T follicular helper cell (primary cell): ENCODE data around the gene PPIL1.
"Not testable (repeated sequence)": the region's sequence is repeated elsewhere in the genome, so short reads cannot be mapped to it uniquely, and the experiment has no call there.

Experiments used
- DNase-seq: peaks from one replicate; pipeline ENCODE4 v3.0.0-alpha.2; 2020; ENCODE audit warnings: low read depth
- total RNA-seq, 2 experiments: gene quantifications; one replicate each; lab custom pipeline; 2026; lab: John Stamatoyannopoulos, UW

The PPIL1 gene
- 30.2 to 95.1 reads per million in 2 experiments for total RNA-seq

DNA sequence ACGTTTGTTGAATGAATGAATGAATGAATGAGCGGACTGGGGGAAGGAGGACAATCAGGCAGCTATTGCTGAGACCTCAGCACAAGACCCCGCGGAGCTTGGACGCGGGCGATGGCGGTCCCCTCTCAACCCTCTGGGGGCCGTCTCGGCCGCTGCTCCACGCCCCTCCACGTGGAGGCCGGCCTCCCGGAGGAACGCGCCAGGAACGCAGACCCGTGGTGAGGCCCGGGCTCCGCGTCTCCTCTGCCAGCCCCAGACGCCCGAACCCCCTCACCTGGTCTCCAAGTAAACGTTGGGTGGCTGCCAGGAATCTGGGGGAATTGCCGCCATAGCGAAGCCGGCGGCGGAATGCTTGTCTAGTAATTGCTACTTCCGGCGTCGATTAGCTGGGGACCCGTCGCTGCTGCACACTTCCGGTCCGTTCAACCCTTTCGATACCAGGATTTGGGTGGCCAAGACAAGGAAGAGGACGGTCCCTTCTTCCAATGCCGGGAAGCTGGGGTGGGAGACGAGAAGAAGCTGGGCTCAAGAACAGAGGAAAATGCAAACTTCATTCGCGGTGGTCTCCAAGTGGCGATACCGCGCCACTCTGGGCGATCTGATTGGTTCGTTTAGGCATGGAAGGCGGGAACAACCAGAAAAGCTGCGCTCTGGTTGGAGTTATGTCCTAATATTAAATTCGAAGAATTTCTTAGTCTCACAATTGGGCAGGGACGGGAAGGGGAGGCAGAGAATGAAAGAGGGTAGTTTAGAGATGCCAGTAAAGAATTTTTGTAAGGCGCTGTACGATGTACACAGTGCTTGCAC, at the start of gene PPIL1:
TSS of gene PPIL1 (minus strand) at position 361 of the 807 bp plus-strand sequence. CDS start at position 330, 31 bp downstream.
- peak; percentile 82 for DNase-seq

DNA sequence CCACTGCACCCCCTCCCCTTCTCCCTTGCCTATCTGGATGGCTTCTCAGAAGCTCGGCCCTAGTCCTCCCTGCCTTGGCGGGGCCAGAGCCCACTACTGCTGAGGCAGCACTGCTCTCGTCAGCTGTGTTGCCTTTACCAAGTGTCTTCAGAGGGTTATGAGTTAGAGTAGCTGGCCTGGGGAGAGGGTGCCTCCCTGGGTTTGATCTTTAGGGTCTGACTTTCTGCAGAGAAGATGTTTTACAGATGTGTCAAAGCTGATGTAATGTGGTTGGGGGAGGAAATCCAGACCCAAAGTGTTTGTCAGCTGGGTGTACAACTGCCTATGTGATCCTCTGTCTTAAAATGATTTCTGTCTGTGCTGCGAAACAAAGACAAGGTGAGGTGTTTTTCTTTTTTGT, 49.5 kb upstream of the PPIL1 start:
- DNase-seq = no peak

- DNase-seq = no peak
These were observed 45.9 kb upstream of the PPIL1 start for GRCh38 chr6:36920546-36920945.

DNA sequence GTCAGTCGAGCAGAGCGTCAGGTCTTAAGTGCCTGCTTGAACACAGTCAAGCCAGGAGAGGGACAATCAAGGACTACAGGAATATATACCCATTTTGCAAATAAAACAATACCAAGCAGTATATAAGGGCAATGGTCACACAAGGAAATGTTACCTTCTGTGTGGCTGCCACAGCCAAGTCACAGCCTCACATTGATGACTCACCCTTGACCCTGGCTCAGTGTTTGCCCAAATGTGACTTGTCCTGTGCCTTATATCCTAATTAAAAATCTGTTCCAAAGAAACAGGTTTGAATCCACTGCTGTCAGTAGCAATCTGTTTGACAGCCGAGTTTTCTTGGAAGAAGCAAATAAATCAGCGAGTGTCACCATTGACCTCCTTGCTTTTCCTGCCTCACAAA, 45.4 kb upstream of the PPIL1 start:
- DNase-seq = no peak

- DNase-seq = no peak
These were observed 43.1 kb upstream of the PPIL1 start for GRCh38 chr6:36917541-36918193.

- no peak for DNase-seq
These were observed 41.5 kb upstream of the PPIL1 start for GRCh38 chr6:36916126-36916525.

DNA sequence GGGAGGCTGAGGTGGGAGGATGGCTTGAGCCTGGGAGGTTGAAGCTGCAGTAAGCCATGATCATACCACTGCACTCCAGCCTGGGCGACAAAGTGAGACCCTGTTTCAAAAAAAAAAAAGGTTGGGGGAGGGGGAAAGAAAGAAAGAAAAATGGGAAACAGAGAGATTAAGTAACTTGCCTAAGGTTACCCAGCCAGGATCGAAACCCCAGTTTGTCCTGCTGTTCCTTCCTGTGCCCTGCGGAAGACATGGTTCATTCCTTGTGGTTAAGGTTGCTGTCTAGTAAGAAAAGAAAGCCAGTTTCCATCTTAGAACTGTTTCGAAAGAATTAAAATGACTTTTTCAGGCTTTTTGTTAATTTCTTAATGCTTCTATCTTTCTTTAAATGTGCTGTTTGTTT, 41.0 kb upstream of the PPIL1 start:
- DNase-seq = no peak

DNA sequence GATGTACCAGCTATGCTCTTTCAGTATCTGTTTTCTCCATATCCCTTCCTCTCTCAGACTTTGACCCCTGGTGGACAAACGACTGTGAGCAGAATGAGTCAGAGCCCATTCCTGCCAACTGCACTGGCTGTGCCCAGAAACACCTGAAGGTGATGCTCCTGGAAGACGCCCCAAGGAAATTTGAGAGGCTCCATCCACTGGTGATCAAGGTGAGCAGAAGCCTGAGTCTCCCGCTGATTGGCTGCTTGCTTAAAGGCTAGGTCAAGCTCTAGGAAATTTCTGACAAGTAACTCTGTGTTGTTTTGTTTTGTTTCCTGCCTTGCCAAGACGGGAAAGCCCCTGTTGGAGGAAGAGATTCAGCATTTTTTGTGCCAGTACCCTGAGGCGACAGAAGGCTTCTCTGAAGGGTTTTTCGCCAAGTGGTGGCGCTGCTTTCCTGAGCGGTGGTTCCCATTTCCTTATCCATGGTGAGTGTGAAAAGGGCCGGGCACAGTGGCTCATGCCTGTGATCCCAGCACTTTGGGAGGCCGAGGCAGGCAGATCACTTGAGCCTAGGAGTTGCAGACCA, 39.7 kb upstream of the PPIL1 start:
- DNase-seq = no peak

GRCh38 chr6:36913082-36913481, 38.5 kb upstream of the PPIL1 start:
- no peak for DNase-seq

- peak; percentile 43 for DNase-seq
These were observed 38.0 kb upstream of the PPIL1 start for GRCh38 chr6:36912586-36912985.

- DNase-seq = no peak
These were observed 37.4 kb upstream of the PPIL1 start for GRCh38 chr6:36912030-36912454.

- DNase-seq = no peak
These were observed 34.1 kb upstream of the PPIL1 start for GRCh38 chr6:36908747-36909146.

DNA sequence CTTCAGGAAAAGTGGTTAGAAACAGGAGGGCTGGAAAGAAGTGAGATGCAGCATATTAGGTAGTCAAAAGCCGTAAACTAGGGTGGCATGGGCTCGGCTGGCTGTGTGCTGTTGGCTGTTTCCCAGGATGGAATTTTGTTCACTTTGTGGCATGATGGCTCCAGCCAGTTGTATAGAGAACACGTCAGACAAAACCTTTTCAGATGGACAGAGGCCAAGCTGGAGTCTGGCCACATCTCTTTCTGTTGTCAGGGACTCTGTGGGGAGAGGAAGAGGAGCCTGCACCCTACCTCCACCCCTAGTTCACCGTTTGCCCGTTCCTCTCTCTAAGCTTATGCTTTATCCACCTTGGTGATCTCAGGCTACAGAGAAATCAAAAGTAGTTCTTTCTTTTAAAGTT, 33.2 kb upstream of the PPIL1 start:
- no peak for DNase-seq

DNA sequence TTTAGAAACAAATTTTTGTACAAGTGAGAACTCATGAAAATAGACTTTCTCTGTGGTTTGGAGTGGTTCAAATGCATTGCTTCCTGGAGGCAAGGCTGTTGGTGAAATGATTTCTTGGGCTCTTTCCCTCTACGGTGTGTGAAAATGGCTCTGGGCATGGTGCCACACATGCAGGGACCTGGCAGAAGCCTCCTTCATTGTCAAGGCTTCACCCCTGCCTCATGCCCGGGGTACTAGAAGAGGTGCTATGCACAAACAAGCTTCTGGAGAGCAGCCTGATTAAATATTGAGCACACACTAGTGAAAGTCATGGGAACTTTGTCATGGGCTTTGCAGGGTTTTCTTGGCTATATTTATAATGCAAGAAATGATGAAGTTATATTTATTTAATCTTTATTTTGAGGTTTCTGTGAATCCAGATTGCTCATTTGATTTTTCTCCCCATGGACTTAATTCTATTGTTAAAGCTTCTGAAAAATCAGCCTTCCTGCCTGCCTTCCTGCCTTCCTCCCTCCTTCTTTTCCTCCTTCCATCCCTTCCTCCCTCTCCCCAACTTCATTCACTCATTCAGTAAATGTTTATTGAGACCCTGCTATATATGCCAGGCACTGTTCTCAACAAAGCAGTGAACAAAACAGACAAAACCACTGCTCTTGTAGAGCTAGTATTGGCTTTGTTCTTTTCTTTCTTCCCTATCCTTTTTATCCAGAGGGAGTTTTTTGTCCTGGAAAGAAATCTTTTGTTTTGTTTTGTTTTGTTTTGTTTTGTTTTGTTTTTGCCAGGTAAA, 32.1 kb upstream of the PPIL1 start:
- no peak for DNase-seq

GRCh38 chr6:36904851-36905393, 30.3 kb upstream of the PPIL1 start:
- no peak for DNase-seq

DNA sequence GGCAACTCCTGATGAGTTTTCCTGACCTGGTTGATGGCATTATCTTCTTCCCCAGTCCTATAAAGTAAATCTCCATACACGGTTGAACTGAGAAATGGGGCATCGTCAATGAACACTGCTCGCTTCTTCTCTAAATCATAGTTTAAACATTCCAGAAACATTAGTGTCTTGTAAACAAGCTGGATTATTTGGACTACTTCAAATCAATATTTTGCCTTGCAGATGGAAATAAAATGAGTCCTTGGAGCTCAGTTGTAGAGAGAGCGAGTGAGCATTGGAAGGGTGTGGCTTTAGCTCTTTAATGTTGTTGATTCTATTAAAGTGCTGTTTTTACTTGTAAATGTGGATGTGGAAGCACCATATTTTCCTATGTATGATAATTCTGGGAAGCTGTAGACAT, 29.5 kb upstream of the PPIL1 start:
- DNase-seq = no peak

- DNase-seq = no peak
These were observed 23.0 kb upstream of the PPIL1 start for GRCh38 chr6:36897609-36898008.

DNA sequence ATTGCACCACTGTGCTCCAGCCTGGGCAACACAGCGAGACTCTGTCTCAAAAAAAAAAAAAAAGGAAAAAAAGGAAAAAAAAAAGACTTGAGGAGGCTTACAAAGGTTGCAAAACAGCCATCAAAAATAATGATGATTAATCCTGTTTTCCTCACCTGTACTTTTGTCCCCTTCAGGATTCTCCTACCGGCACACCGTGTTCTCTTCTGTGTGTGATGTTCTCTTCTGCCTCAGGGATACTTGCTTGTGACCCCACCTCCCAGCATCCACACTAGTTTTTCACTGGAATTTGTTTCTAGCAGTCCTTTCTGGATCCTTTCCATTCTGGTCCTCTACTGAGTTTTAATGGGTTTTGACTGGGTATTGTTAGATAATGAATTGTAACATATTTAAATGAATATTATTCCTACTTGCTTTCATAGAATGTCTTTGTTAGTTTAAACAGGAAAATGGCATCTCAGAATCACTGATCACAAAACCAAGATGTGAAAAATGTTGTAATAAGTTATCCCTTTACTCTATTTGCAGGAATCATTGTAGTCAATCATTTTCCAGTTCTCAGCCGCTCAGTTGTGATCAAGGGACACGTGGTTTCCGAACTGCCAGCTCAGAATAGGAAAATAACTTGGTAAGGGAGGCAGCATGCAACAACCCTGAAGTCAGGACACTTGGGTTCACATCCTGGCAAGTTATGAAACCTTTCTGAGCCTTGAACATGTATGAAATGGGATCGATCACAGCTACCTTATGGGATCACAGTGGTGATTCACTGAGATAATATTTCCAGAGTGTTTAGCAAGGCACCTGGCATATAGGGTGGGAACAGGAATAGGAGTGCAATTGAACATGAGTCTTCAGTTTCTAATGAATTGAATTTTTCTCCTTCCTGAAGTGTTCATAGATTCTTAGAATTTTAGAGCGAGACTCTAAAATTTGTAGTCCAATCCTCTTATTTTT, 19.7 kb upstream of the PPIL1 start:
- DNase-seq = no peak

DNA sequence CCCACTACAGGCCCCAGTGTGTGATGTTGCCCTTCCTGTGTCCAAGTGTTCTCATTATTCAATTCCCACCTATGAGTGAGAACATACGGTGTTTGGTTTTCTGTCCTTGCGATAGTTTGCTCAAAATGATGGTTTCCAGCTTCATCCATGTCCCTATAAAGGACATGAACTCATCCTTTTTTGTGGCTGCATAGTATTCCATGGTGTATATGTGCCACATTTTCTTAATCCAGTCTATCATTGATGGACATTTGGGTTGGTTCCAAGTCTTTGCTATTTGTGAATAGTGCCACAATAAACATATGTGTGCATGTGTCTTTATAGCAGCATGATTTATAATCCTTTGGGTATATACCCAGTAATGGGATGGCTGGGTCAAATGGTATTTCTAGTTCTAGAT, 16.6 kb upstream of the PPIL1 start:
- DNase-seq = not testable (repeated sequence)

- no peak for DNase-seq
These were observed 15.6 kb upstream of the PPIL1 start for GRCh38 chr6:36890112-36890663.
